NCI-H226 (cell line): ENCODE data around the gene PLCG1.
A peak's percentile ranks its signal among the peaks of the same experiment; 100 is the strongest.

ENCODE experiments used
- DNase-seq: peaks from one replicate; pipeline ENCODE4 v3.0.0-alpha.2; 2015

The PLCG1 gene

GRCh38 chr20:41219824-41220223 lies 82.5 kb downstream of the PLCG1 start:
- DNase-seq, result no peak

DNA sequence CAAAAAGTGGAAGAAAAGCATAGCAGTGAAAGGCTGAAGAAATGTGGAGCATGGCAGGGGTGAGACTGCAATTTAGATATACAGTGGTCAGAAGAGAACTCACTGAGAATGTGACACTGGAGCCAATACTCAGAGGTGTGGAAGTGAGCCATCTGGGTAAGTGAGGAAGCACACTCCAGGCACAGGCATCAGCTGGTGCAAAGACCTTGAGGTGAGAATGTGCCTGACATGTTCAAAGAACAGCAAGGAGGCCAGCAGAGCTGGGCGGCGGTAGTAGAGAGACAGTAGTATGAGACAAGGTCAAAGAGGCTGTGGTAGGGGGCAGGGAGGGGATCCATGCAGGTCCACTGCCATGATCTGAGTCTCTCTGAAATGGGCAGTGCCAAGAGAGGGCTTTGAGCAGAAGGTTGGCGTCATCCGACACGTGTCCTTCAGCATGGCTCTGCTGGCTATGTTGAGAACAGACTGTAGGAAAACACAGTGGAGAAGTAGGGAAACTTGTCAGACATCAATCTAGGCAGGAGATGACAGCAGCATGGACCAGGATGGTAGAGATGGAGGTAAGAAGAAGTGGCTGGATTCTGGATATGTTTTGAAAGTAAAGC lies 84.4 kb downstream of the PLCG1 start:
- DNase-seq, result no peak

DNA sequence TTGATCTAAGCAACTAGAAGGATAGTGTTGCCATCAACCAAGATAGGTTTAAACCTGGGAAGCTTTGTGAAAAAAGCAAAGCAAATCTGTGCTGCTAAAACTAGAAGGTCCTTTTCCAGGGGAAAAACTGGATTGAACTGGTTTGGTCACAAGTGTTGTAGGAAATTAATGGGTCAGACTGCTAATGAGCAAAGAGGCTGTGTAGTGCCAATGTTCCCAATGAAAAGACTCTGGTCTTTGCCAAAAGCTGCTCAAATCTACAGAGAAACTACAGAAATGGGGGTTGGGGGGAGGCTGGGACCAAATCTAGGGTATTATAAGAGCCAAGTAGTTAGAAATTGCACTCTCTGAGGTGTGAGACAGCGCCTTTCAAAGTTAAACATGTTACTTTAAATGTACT lies 85.0 kb downstream of the PLCG1 start:
- DNase-seq, result no peak

DNA sequence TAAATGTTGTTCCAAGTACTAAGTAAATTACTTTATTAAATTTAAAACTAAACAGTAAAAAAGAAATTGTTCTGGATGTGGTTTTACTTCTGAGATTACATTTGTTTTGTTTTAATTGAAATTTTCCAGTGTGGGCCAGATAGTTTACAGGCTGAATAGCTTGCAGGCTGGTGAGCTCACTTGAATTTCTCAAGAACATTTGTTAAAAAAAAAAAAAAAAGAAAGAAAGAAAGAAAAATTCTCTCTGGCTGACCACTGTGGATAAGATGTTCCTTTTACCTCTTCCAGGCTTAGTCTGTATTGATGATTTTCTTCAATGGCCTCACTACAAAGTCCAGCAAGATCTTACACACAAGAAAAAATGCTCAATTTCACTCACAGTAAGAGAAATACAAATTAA lies 85.4 kb downstream of the PLCG1 start:
- DNase-seq, result no peak

DNA sequence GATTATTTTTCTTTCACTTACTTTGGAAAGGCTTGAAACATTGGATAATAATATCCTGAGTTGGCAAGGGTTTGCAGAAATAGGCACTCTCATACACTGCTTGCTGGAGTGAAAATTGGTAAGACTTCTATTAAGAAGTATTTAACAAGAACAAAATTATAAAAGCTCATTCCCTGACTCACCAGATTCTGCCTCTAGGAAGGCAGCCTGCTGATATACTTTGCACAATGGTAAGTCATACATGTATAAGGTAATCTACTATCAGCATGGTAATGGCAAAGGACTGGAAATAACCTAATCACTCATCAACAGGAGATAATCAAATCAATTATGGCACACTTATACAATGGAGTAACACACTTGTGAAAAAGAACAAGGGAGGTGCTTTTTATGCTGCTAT lies 85.8 kb downstream of the PLCG1 start:
- DNase-seq, result peak; percentile 9

DNA sequence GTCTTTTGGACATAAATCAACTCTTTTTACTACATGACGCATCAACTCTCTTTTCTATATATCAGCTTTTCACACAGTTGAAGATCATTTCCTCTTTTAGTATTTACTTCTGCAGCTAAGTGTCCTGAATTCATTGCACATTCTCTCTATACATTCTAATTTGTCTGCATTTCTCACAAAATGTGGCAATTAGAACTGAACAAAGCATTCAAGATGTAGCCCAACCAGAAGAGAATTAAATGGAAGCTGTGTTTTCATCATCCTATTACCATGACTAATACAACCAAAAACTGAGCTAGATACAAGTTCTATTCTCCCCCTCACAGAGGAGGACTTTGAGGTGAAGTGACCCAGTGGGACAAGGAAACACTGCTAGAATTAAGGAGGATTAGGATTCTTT lies 86.9 kb downstream of the PLCG1 start:
- no peak for DNase-seq

DNA sequence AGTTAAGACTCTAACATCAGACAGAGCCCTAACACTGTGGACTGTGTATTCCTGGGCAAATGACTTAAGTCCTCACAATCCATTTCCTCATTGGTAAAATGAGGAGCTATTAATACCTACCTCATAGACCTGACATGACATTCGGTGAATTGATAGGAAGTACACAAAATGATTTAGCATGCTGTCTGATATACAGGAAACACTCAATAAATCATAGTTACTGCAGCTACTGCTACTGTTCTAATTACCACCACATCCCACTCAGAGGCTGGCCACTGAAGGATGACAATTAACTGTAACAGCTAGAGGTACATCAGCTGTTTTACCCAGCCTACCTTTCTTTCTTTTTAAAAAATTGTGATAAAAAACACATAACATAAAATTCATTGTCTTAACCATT lies 87.7 kb downstream of the PLCG1 start:
- no peak for DNase-seq

DNA sequence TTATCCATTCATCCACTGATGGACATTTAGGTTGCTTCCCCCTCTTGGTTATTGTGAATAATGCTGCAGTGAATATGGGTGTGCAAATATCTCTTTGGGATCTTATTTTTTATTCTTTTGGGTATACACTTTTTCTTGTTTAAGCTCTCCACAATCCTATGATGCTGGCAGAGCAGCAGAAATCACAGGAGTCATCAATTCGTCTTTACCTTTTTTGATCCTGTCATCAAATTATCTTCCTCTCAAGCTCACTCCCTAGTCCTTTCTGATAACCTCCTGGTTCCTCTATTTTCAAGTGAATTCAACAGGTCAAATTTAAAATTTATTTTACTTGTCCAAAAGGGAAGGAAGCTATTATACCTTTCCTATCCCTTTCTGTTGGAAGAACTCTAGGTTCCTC lies 89.1 kb downstream of the PLCG1 start:
- no peak for DNase-seq
